NCI-H446 treated with DMSO at 0.1 percent for 48 hours (cell line): ENCODE measurements around the gene LRTM1.

Source experiments
- DNase-seq: peaks from one replicate; lab custom pipeline; 2025; lab: John Stamatoyannopoulos, UW

Gene LRTM1

DNA sequence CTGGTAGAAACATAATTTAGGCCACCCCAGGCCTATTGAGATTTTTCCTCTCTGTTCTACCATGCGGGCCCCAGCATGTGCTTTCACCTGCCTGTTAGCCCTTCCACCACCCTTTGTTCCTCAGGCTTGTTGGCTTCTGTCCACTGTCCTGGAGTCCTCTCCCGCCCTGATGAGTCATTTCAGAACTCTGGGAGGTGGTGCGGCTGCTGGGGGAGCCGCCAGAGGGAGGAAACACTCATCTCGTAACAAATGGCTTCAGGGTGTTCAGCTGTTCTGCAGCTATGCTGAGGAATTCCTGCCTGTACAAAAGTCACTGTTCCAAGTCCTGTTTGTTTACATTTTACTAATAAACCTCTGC is 36.3 kb downstream of the LRTM1 start:
- peak; percentile 2 for DNase-seq

DNA sequence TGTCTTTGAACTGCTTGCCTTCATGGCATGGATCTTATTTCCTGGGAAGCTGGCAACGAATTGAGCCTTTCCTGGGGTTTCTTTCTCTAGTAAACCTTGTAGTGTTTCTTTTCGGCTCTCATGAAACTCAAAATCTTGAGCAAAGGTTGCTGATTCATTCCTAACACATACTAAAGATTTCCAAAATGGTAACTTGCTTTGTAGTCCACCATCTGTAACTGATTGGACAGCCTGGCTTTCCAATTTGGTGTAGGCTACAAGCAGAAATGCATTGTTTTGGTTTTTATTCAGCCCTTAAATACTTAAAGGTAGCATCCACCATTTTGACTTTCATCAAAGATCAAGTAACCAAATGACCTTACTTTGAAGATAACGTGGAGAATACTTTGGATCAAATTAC is 38.1 kb downstream of the LRTM1 start:
- no peak for DNase-seq

DNA sequence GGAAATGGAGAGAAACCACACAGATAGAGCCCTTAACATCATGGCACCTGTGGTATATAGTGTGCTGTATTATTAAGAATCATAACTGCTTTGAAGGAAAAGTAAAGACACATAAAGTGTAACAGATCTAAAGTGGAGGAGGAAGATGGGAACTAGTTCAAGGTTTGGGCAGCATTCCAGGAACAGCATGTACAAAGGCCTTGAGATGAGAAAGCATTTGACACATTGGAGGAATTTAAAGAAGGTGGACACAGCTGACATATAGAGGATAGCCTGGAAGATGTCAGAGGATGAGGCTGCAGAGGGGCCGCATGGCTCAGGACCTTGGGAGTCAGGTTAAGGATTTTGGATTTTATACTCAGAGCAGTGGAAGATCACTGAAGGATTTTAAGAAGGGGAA is 39.0 kb downstream of the LRTM1 start:
- no peak for DNase-seq

DNA sequence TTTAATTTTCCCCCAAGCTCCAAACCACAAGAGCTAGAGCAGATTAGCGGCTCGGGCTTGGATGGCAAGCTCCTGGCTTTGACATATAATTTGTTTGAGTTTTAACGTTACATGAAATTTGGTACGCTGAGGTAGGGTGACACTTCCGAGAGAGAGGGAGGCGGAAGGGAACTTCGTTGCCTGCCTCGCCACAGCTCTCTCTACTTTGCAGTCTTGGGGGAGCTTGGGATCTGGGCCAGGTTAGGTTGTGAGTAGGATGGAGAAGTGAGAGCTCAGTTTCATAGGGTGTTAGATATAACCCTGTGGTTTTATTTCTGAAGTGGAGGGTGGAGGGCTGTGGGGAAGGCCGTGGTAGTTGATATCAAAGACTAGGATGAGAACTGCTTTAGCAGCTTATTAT is 39.7 kb downstream of the LRTM1 start:
- no peak for DNase-seq

DNA sequence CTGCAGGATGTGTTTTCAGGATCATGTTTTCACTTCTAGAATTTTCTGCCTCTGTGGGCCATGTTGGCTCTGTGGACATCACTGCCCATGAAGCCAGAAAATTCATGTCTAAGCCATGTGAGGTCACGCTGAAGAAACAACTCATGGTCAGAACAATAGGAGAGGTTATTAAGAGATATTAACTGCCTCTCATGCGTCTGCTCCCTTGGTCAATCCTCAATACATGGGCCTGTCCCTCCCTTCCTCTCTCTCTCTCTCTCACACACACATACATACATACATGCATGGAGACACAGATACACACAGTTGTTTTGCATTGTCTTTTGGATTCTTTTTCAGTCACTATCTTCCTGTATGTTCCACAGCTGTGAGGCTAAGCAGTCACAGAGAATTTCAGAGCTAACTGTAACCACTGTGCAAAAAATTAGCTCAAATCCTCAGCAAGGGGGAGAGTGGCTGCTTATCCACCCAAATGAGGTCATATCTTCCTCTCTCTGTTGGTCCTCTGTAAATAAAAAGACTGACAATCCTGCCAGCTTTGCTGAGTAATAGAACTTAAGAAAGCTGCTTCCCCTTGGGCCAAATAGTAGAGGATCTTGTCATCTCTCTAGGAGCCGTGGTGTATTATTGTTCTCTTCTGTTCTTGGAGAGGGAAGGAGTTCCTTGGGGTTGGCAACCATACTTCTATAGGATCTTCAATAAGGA is 45.6 kb downstream of the LRTM1 start:
- no peak for DNase-seq

DNA sequence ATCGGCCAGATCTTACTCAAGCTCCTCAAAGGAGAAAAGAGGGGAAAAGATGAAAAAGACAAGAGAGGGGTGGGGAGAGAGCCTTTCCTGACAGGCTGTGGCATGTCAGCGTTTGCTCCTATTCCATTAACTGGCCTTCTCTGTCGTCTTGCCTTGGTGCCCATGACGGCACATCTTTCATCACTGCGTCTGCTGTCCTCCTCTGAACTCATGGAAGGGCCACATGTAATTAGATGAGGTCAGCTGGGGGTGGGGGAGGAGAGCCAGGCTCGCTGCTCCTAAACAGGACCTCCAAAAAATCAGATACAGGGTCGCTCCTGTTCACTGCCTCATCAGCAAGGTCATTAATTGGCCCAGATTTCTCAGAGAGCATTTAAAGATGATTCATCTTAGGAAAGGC is 49.7 kb downstream of the LRTM1 start:
- DNase-seq: no peak

DNA sequence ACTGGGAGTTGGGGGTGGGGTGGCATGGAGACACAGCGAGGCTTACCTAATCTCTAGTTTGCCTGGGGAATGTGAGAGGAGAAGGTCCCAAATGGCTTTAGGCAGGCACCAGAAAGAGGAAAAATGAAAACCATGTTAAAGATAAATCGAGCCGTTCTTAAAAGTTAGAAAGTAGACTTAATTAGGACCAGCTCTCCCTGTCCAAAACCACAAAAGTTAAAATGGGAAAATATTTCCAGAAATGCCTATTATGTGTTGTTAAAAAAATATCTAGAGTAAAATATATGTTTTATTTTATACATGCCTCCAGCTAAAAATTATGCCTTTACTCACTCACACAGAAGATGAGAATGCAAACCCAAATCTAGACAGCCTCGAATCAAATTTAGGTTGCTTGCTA is 50.1 kb downstream of the LRTM1 start:
- DNase-seq: no peak

DNA sequence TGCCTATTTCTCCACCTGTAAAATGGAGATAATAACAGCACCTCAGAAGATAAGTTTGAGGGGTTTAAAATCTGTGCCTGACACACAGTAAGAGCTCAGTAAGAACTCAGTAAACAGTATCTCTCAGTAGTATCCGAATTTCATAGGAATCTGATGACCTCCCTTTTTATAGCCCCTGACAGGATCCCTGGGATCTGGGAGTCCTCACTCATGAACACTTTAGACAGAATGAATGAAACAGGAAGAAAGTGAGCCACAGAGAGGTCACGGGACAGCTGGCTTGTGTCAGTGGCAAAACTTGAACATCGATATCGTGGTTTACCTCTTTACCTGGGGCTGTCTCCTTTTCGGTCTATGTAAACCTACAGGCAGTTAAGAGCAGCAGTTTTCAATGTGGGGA is 51.2 kb downstream of the LRTM1 start:
- no peak for DNase-seq

DNA sequence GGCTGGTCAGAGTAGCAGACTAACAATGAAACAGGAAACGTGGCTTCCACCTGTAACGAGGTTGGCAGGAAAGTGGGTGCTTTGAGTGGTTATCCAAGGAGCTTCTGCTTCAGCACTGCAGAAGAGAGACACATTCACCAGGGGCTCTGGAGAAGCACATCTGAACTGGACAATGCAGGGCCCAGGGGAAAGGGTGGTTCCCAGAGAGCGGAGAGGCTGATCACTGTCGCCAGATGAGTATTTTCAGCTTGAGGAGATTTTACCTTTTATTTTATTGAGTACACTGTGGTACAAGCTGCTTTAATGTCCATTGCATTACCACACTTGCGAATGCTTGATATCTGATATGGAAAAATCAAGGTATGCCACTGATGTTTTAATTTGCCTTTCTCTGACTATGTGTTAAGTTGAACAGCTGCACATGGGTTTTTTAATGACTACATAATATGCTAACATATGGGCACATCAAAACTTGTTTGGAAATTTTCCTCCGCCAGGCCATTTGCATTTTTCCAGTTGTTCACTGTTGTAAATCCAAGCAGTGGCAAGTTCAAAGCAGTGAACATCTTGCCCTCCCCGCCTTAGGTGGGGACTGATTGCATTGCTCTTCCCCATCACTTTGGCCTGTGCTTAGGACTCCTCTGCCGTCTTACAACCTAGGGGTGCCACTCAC is 52.1 kb downstream of the LRTM1 start:
- no peak for DNase-seq

DNA sequence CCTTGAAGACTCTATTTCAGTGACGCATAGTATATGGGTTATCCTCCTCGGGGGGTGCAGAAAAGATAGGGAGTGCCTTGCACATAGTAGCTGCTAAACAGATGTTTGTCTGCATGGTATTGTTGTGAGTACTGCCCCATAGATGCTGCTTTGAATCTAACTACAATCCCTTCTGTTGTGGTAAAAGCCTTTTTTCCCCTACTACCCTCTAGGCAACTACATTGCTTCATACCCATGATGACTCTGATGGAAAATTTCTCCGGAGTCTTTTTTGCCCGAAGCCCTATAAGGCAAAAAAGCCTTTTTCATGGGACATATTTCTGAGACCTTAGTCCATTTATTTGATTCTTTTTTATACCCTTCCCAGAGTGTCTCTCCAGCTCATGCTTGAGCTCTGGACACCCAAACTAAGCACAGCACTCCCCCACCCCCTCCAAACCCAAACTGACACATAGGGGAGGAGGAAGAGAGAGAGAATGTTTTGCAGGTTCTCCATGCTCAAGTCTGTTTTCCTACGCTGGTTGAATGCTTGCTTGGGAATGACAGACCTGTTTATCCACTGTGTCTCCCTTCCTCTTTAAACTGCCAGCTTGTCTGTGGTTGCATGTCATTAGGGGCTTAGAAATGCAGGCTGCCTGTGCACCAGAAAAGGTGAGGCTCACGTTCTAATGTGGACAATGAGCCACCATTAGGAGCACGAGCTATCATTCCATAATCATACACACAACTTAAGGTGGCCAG is 52.9 kb downstream of the LRTM1 start:
- DNase-seq: no peak

DNA sequence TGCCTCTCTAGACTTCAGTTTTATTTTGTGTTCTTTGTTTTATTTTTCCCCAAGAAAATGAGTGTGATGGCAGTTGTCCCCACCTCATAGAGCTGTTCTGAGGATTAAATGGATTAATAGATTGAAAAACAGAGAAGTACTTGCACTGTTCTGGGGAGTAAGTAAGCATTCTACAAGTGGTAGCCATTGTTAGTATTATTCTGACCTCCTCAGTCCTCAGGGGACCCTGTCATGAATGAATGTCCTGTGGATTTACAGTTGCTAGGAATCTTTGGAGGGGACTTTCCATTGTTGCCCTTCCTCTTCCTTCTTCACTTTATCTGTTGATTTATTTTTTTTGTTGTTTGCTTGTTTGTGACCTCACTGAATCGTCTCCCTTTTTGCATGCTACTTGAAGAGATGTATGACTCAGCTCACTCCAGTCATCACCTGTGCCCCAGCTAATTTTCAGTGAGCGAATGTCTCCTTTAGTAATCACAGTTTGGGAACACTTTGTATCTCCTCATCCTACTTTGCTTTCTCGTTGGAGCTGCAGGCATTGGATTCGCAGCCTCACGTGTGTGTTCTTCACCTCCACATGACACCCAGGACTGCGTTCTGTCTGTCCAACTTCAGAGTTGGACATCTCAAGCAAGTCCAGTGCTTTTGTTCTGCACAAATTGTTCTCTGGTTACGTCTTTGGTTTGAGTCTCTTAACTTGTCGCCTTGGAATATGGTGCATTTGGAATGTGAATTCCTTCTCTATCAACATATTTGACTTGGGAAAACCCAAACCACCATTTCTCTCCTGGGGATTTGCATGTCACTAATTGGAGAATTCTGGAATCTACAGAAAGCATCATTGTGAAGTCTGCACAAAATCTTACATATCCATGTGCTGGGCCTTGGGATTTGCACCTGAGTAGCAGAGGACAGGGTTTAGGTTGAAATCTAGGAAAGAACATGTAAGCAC is 54.5 kb downstream of the LRTM1 start:
- DNase-seq: no peak

DNA sequence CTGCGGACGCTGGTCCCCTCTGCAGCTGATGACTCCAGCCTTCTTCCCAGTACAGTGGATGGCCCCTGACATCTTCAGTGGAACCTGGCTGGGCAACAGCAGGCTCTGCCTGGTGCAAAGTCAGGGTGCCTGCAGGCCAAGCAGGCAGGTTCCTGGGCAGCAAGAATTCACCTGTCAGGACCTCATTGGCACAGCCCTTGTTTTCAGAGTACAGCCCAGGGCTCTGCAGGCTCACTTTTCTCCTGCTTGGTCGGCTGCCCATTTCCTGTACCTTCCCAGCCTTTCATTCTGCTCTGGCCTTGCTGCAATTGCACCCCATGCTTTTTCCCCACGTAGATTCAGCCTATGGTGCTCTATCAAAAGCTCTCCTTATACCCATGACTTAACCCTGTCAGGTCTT is 56.0 kb downstream of the LRTM1 start:
- DNase-seq: no peak

DNA sequence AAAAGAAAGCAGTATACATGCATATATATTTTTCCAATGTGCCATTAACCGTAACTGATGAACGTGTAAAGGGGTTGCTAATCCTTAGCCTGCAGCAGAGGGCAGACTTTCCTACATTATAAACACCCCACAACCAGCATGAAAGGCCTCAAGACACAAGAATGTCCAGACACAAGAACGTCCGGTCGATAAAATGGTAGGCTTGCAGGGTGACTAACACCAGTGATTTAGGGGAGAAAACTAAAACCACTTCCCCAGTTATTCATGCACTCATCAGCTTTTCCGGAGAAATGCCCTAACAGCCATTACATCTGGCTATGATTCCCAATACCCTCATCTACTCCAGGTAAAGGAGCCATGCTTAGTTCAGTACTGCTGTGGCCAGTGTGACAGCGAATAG is 57.4 kb downstream of the LRTM1 start:
- DNase-seq: no peak
